Activated CD8-positive, alpha-beta memory T cell treated with anti-CD3 and anti-CD28 coated beads, Interleukin-2, amount 50 U/mL, for 48 hours (primary cell): ENCODE measurements around the gene CRACR2A.

Experiments used
- DNase-seq: peaks from one replicate; pipeline ENCODE4 v3.0.0-alpha.2; 2020

The CRACR2A gene

GRCh38 chr12:3680919-3681594, 71.9 kb downstream of the CRACR2A start:
- no peak for DNase-seq

- no peak for DNase-seq
These were observed 73.1 kb downstream of the CRACR2A start for GRCh38 chr12:3679831-3680230.

- no peak for DNase-seq
These were observed 75.3 kb downstream of the CRACR2A start for GRCh38 chr12:3677609-3678008.

- no peak for DNase-seq
These were observed 78.8 kb downstream of the CRACR2A start for GRCh38 chr12:3673981-3674708.

GRCh38 chr12:3672113-3672509, 80.8 kb downstream of the CRACR2A start:
- DNase-seq = no peak

GRCh38 chr12:3671330-3672112, 81.4 kb downstream of the CRACR2A start:
- no peak for DNase-seq

GRCh38 chr12:3670083-3670620, 82.8 kb downstream of the CRACR2A start:
- no peak for DNase-seq

GRCh38 chr12:3669594-3669993, 83.3 kb downstream of the CRACR2A start:
- no peak for DNase-seq

- no peak for DNase-seq
These were observed 84.3 kb downstream of the CRACR2A start for GRCh38 chr12:3668479-3669165.

GRCh38 chr12:3667485-3667884, 85.4 kb downstream of the CRACR2A start:
- DNase-seq = no peak

- DNase-seq = peak; percentile 7
These were observed 86.5 kb downstream of the CRACR2A start for GRCh38 chr12:3666441-3666840.

GRCh38 chr12:3662521-3662921, 90.4 kb downstream of the CRACR2A start:
- DNase-seq = no peak

- no peak for DNase-seq
These were observed 91.9 kb downstream of the CRACR2A start for GRCh38 chr12:3661028-3661427.

GRCh38 chr12:3658327-3659163, 94.4 kb downstream of the CRACR2A start:
- DNase-seq = no peak

GRCh38 chr12:3656946-3657622, 95.8 kb downstream of the CRACR2A start:
- DNase-seq = no peak

- DNase-seq = no peak
These were observed 97.5 kb downstream of the CRACR2A start for GRCh38 chr12:3655328-3655900.

GRCh38 chr12:3651585-3652424, 101.1 kb downstream of the CRACR2A start:
- no peak for DNase-seq

- no peak for DNase-seq
These were observed 105.4 kb downstream of the CRACR2A start for GRCh38 chr12:3647504-3647903.

- DNase-seq = no peak
These were observed 106.2 kb downstream of the CRACR2A start for GRCh38 chr12:3646561-3647241.
